HEK293 (cell line): Measurements from ENCODE around the gene XPO5.

Source experiments
- CTCF ChIA-PET: fragments of 350-600 bp; formaldehyde crosslinking; extraction: SDS; loops from one replicate; lab custom pipeline; 2021; ENCODE audit warnings: antibody characterized with exemption; lab: Yijun Ruan, JAX
- POLR2A ChIA-PET: fragments of 300-600 bp; formaldehyde crosslinking; extraction: SDS; loops from one replicate; lab custom pipeline; 2020; ENCODE audit warnings: antibody characterized with exemption, inconsistent platforms; lab: Yijun Ruan, JAX
- H3K27ac ChIP-seq: fragments of 200-500 bp; sonication (Bioruptor generic); 2 replicates; pipeline ENCODE4 v1.5.1; 2014; ENCODE audit warnings: low read depth, low read length, control low read depth, inconsistent platforms; ENCODE audit errors: extremely low read depth
- H3K36me3 ChIP-seq, 2 experiments: fragments of 200-500 bp in 1 of 2; sonication (Bioruptor generic) in 1 of 2; 1 replicate in 1 of 2; 2 replicates in 1 of 2; pipeline ENCODE4 v1.5.1; 2014 to 2017; ENCODE audit warnings: inconsistent platforms in 2 of 2, low read length in 2 of 2; ENCODE audit not compliant: control insufficient read depth in 2 of 2, insufficient read depth in 1 of 2
- H3K4me1 ChIP-seq: fragments of 200-500 bp; sonication (Bioruptor generic); 2 replicates; pipeline ENCODE4 v1.5.1; 2014; ENCODE audit warnings: mild to moderate bottlenecking, low read length, inconsistent platforms; ENCODE audit not compliant: control insufficient read depth, insufficient read depth
- H3K4me3 ChIP-seq: 2 replicates; pipeline ENCODE4 v1.5.1; 2011; ENCODE audit warnings: low read depth, mild to moderate bottlenecking, control low read depth, low read length, moderate library complexity
- H3K9me3 ChIP-seq: fragments of 200-500 bp; sonication (Bioruptor generic); 2 replicates; pipeline ENCODE4 v1.5.1; 2014; ENCODE audit warnings: low read depth, low read length, inconsistent platforms; ENCODE audit not compliant: control insufficient read depth, insufficient read depth
- GLI2 ChIP-seq: fragments of 450-650 bp; formaldehyde crosslinking; IDR thresholded peaks from 2 replicates; pipeline ENCODE4; 2017; ENCODE audit warnings: missing biosample characterization, missing genetic modification characterization, low read depth, borderline replicate concordance
- KLF10 ChIP-seq: fragments of 450-650 bp; IDR thresholded peaks from 2 replicates; pipeline ENCODE4 v1.5.1; 2018; ENCODE audit warnings: missing biosample characterization, mild to moderate bottlenecking, missing genetic modification characterization
- PRDM1 ChIP-seq: fragments of 450-650 bp; formaldehyde crosslinking; IDR thresholded peaks from 2 replicates; pipeline ENCODE4; 2016; ENCODE audit warnings: missing biosample characterization, missing genetic modification characterization
- REPIN1 ChIP-seq: fragments of 450-650 bp; formaldehyde crosslinking; IDR thresholded peaks from 2 replicates; pipeline ENCODE4 v1.5.1; 2017; ENCODE audit warnings: missing biosample characterization, missing genetic modification characterization, low read depth
- SALL2 ChIP-seq: fragments of 450-650 bp; formaldehyde crosslinking; IDR thresholded peaks from 2 replicates; pipeline ENCODE4 v1.5.0; 2017; ENCODE audit warnings: missing biosample characterization, mild to moderate bottlenecking, missing genetic modification characterization, borderline replicate concordance
- WT1 ChIP-seq: fragments of 450-650 bp; formaldehyde crosslinking; IDR thresholded peaks from 2 replicates; pipeline ENCODE4 v1.5.1; 2016; ENCODE audit warnings: missing biosample characterization, missing genetic modification characterization
- ZBTB17 ChIP-seq: fragments of 450-650 bp; formaldehyde crosslinking; IDR thresholded peaks from 2 replicates; pipeline ENCODE4 v1.5.1; 2016; ENCODE audit warnings: missing biosample characterization, missing genetic modification characterization
- ZBTB21 ChIP-seq: fragments of 450-650 bp; formaldehyde crosslinking; IDR thresholded peaks from 2 replicates; pipeline ENCODE4 v1.5.1; 2017; ENCODE audit warnings: missing biosample characterization, missing genetic modification characterization
- ZFP41 ChIP-seq: fragments of 450-650 bp; formaldehyde crosslinking; IDR thresholded peaks from 2 replicates; pipeline ENCODE4 v1.5.1; 2016; ENCODE audit warnings: missing biosample characterization, missing genetic modification characterization, borderline replicate concordance
- ZNF121 ChIP-seq: fragments of 450-650 bp; formaldehyde crosslinking; IDR thresholded peaks from 2 replicates; pipeline ENCODE4 v1.5.1; 2016; ENCODE audit warnings: missing biosample characterization, missing genetic modification characterization
- ZNF335 ChIP-seq: fragments of 450-650 bp; formaldehyde crosslinking; conservative IDR thresholded peaks from 2 replicates; pipeline ENCODE4 v1.5.1; 2016; ENCODE audit warnings: missing biosample characterization, missing genetic modification characterization
- ZNF433 ChIP-seq: fragments of 450-650 bp; formaldehyde crosslinking; IDR thresholded peaks from 2 replicates; pipeline ENCODE4 v1.5.1; 2016; ENCODE audit warnings: missing biosample characterization, missing genetic modification characterization, low read depth
- ZNF510 ChIP-seq: fragments of 450-650 bp; formaldehyde crosslinking; IDR thresholded peaks from 2 replicates; pipeline ENCODE4 v1.5.1; 2018; ENCODE audit warnings: mild to moderate bottlenecking, missing genetic modification characterization, missing biosample characterization; ENCODE audit not compliant: insufficient replicate concordance
- ZNF521 ChIP-seq: fragments of 450-650 bp; formaldehyde crosslinking; IDR thresholded peaks from 2 replicates; pipeline ENCODE4 v1.5.1; 2017; ENCODE audit warnings: missing biosample characterization, mild to moderate bottlenecking, missing genetic modification characterization
- ZNF600 ChIP-seq: fragments of 450-650 bp; formaldehyde crosslinking; IDR thresholded peaks from 2 replicates; pipeline ENCODE4 v1.5.1; 2016; ENCODE audit warnings: missing biosample characterization, missing genetic modification characterization
- ZNF677 ChIP-seq: fragments of 450-650 bp; IDR thresholded peaks from 2 replicates; pipeline ENCODE4 v1.5.0; 2018; ENCODE audit warnings: missing biosample characterization, mild to moderate bottlenecking, missing genetic modification characterization, moderate library complexity
- ZSCAN23 ChIP-seq: fragments of 450-650 bp; formaldehyde crosslinking; IDR thresholded peaks from 2 replicates; pipeline ENCODE4 v1.5.1; 2016; ENCODE audit warnings: missing biosample characterization, missing genetic modification characterization
- ZXDB ChIP-seq: fragments of 450-650 bp; formaldehyde crosslinking; IDR thresholded peaks from 2 replicates; pipeline ENCODE4 v1.5.1; 2016; ENCODE audit warnings: missing biosample characterization, missing genetic modification characterization
- TF ChIP-seq, protein P1 (sequence below): fragments of 450-650 bp; formaldehyde crosslinking; IDR thresholded peaks from 2 replicates; pipeline ENCODE4 v1.5.1; 2016; ENCODE audit warnings: missing biosample characterization, missing genetic modification characterization
- TF ChIP-seq, protein P2 (sequence below): fragments of 450-650 bp; formaldehyde crosslinking; IDR thresholded peaks from 2 replicates; pipeline ENCODE4 v1.5.1; 2016; ENCODE audit warnings: missing biosample characterization, missing genetic modification characterization
- TF ChIP-seq, protein P3 (sequence below): fragments of 450-650 bp; formaldehyde crosslinking; IDR thresholded peaks from 2 replicates; pipeline ENCODE4 v1.5.1; 2016; ENCODE audit warnings: missing biosample characterization, missing genetic modification characterization
- TF ChIP-seq, protein P4 (sequence below): fragments of 450-650 bp; formaldehyde crosslinking; IDR thresholded peaks from 2 replicates; pipeline ENCODE4 v1.5.1; 2016; ENCODE audit warnings: missing biosample characterization, missing genetic modification characterization
- TF ChIP-seq, protein P5 (sequence below): fragments of 450-650 bp; formaldehyde crosslinking; IDR thresholded peaks from 2 replicates; pipeline ENCODE4 v1.5.1; 2016; ENCODE audit warnings: missing biosample characterization, missing genetic modification characterization
- TF ChIP-seq, protein P6 (sequence below): fragments of 450-650 bp; formaldehyde crosslinking; IDR thresholded peaks from 2 replicates; pipeline ENCODE4 v1.5.1; 2017; ENCODE audit warnings: missing biosample characterization, missing genetic modification characterization

The XPO5 gene

DNA sequence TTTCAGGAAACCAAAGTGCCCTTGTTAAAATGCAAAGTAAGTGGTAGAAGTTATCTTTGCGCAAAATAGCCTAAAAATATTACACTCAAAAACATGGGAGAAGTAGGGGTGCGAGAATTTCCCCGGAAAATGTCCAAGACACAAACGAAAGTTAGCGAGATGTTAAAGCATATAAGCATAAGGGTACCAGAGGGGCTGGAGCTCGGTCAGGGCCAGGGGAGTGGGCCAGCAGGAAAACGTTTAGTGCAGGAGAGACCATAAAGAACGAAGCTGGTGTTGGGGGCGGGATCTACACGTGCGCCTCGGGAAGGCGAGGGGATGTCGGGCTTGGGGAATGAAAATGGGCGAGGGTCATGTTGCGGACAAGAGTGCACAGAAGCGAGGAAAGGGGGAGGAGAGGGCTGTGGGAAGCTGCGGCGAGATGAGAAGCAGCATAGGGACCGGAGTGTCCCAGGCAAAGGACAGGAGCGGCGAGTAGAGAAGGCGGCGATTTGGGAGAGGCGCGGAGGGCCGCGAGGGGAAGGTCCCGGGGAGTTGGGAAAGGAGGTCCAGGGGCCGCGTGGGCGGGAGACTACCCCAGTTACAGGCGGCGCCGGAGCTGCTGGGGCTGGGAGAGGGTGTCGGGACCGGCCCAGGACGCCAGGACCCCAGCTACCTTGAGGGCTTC is 600 bp downstream of the XPO5 start (continued):
- TF ChIP-seq, protein P1, sequence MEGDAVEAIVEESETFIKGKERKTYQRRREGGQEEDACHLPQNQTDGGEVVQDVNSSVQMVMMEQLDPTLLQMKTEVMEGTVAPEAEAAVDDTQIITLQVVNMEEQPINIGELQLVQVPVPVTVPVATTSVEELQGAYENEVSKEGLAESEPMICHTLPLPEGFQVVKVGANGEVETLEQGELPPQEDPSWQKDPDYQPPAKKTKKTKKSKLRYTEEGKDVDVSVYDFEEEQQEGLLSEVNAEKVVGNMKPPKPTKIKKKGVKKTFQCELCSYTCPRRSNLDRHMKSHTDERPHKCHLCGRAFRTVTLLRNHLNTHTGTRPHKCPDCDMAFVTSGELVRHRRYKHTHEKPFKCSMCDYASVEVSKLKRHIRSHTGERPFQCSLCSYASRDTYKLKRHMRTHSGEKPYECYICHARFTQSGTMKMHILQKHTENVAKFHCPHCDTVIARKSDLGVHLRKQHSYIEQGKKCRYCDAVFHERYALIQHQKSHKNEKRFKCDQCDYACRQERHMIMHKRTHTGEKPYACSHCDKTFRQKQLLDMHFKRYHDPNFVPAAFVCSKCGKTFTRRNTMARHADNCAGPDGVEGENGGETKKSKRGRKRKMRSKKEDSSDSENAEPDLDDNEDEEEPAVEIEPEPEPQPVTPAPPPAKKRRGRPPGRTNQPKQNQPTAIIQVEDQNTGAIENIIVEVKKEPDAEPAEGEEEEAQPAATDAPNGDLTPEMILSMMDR (tag by site-specific recombination): no peak; the same call in 1 of the 2 replicates
- TF ChIP-seq, protein P2, sequence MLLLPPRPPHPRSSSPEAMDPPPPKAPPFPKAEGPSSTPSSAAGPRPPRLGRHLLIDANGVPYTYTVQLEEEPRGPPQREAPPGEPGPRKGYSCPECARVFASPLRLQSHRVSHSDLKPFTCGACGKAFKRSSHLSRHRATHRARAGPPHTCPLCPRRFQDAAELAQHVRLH (tag by site-specific recombination): no peak
- TF ChIP-seq ZSCAN23 (tag by site-specific recombination): 0 out of 2 replicates have a peak, but pooled peaks have one; percentile 83

DNA sequence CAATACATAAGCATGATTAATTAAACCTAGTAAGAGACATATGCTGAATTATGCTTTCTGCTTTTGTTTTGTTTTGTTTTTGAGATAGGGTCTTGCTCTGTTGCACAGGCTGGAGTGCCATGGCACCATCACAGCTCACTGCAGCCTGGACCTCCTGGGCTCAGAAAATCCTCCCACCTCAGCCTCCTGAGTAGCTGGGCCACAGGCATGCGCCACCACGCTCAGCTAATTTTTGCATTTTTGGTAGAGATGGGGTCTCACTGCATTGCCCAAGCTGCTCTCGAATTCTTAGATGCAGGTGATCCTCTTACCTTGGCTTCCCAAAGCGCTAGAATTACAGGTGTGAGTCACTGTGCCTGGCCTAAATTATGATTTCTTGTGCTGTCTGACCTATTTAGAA is 3.8 kb downstream of the XPO5 start:
- no peaks in the 10 kb centered on the region for H3K4me1 ChIP-seq
- CTCF ChIA-PET: interaction anchor here (0.7 to 1.6 kb wide), 2 partner anchors 14 to 507 kb away, joined by 3 to 4 read pairs; no protein-coding TSS in a partner anchor
- TF ChIP-seq ZNF121 (tag by site-specific recombination) (peak; percentile 98), KLF10 (tag by site-specific recombination) (no peak)
- TF ChIP-seq, all 188 proteins: peak for 1
- Histone ChIP-seq H3K36me3 (peaks cover 57 to 59% of the 10 kb centered on the region in 2 experiments), H3K4me3 (no peak overlapping the region), H3K9me3 (no peaks in the 10 kb centered on the region), H3K27ac (no peak overlapping the region)
- POLR2A ChIA-PET: interaction anchor here (1.1 to 1.5 kb wide), 3 partner anchors 13 to 53 kb away, joined by 3 to 4 read pairs (median 4); no protein-coding TSS in a partner anchor

DNA sequence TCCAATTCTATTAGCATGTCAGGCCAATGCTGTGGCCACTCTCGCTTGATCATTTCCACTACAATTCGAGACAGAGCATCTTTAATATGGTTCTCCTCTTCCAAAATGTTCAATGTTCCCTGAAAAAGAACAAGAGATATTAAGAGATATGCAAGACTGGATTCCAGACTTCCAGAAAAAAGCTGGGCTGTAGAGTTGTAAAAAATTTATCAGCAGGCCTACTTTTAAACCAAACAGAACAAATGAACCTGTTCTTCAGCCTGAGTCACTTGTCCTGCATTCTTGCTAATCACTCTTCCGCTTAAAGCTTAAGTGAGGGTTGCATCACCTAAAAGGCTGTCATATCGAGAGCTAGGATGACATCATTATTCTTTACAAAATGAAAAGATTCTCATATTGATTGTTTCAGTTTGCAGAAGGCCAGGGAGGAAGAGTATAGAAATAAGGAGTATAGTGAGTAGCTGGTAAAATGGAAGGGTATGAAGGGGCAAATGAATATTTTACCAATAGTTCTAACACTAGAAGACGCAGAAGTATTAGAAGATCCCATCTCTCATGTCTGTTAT is 4.9 kb downstream of the XPO5 start:
- Histone ChIP-seq H3K9me3 (no peaks in the 10 kb centered on the region), H3K27ac (no peak overlapping the region), H3K36me3 (peaks cover 67% of the 10 kb centered on the region in 2 experiments), H3K4me3 (no peak overlapping the region), H3K4me1 (no peaks in the 10 kb centered on the region)
- ChIA-PET POLR2A (interaction anchor here (0.6 to 1.5 kb wide), 7 partner anchors 14 to 142 kb away, joined by 3 to 5 read pairs (median 4); partner anchors contain the start of genes GTPBP2, POLR1C and YIPF3), CTCF (interaction anchor here (1.2 to 1.6 kb wide), 2 partner anchors 25 to 508 kb away, joined by 4 read pairs; no protein-coding TSS in a partner anchor)
- TF ChIP-seq PRDM1 (tag by site-specific recombination): peak; percentile 73
- TF ChIP-seq ZNF510 (tag by site-specific recombination): no peak
- no peak for TF ChIP-seq GLI2
- TF ChIP-seq ZBTB17: peak; percentile 62; the same call in 1 of the 2 replicates
- TF ChIP-seq, protein P3, sequence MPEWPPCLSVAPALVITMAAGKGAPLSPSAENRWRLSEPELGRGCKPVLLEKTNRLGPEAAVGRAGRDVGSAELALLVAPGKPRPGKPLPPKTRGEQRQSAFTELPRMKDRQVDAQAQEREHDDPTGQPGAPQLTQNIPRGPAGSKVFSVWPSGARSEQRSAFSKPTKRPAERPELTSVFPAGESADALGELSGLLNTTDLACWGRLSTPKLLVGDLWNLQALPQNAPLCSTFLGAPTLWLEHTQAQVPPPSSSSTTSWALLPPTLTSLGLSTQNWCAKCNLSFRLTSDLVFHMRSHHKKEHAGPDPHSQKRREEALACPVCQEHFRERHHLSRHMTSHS (tag by site-specific recombination): no peak
- TF ChIP-seq WT1 (tag by site-specific recombination): no peak
- no peak for TF ChIP-seq ZXDB (tag by site-specific recombination)
- TF ChIP-seq, protein P4, sequence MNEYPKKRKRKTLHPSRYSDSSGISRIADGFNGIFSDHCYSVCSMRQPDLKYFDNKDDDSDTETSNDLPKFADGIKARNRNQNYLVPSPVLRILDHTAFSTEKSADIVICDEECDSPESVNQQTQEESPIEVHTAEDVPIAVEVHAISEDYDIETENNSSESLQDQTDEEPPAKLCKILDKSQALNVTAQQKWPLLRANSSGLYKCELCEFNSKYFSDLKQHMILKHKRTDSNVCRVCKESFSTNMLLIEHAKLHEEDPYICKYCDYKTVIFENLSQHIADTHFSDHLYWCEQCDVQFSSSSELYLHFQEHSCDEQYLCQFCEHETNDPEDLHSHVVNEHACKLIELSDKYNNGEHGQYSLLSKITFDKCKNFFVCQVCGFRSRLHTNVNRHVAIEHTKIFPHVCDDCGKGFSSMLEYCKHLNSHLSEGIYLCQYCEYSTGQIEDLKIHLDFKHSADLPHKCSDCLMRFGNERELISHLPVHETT (tag by site-specific recombination): 0 out of 2 replicates have a peak, but pooled peaks have one; percentile 52
- peak; percentile 76 for TF ChIP-seq ZBTB21 (tag by site-specific recombination)
- peak; percentile 36; the same call in 1 of the 2 replicates for TF ChIP-seq ZNF335 (tag by site-specific recombination)
- no peak for TF ChIP-seq SALL2
- no peak for TF ChIP-seq ZNF521
- TF ChIP-seq, protein P5, sequence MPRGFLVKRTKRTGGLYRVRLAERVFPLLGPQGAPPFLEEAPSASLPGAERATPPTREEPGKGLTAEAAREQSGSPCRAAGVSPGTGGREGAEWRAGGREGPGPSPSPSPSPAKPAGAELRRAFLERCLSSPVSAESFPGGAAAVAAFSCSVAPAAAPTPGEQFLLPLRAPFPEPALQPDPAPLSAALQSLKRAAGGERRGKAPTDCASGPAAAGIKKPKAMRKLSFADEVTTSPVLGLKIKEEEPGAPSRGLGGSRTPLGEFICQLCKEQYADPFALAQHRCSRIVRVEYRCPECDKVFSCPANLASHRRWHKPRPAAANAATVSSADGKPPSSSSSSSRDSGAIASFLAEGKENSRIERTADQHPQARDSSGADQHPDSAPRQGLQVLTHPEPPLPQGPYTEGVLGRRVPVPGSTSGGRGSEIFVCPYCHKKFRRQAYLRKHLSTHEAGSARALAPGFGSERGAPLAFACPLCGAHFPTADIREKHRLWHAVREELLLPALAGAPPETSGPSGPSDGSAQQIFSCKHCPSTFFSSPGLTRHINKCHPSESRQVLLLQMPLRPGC (tag by site-specific recombination): peak; percentile 51; the same call in 1 of the 2 replicates
- no peak for TF ChIP-seq ZNF677 (tag by site-specific recombination)
- no peak for TF ChIP-seq ZNF433 (tag by site-specific recombination)
- TF ChIP-seq, protein P6, sequence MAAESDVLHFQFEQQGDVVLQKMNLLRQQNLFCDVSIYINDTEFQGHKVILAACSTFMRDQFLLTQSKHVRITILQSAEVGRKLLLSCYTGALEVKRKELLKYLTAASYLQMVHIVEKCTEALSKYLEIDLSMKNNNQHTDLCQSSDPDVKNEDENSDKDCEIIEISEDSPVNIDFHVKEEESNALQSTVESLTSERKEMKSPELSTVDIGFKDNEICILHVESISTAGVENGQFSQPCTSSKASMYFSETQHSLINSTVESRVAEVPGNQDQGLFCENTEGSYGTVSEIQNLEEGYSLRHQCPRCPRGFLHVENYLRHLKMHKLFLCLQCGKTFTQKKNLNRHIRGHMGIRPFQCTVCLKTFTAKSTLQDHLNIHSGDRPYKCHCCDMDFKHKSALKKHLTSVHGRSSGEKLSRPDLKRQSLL (tag by site-specific recombination): no peak
- no peak for TF ChIP-seq REPIN1 (tag by site-specific recombination)
- no peak for TF ChIP-seq ZFP41 (tag by site-specific recombination)
- TF ChIP-seq ZNF600 (tag by site-specific recombination): no peak
